HG02884 (cell line): Measurements from ENCODE around the gene C16orf54.
A peak's percentile ranks its signal among the peaks of the same experiment; 100 is the strongest.
"Not testable (repeated sequence)": the region's sequence is repeated elsewhere in the genome, so short reads cannot be mapped to it uniquely, and the experiment has no call there.

Experiments used
- ATAC-seq: cut with Tn5 transposase; IDR thresholded peaks from one replicate; pipeline ENCODE4 v1.9.1; 2021; ENCODE audit warnings: mild to moderate bottlenecking, moderate library complexity; ENCODE audit not compliant: unreplicated experiment

Gene C16orf54, protein sequence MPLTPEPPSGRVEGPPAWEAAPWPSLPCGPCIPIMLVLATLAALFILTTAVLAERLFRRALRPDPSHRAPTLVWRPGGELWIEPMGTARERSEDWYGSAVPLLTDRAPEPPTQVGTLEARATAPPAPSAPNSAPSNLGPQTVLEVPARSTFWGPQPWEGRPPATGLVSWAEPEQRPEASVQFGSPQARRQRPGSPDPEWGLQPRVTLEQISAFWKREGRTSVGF

DNA sequence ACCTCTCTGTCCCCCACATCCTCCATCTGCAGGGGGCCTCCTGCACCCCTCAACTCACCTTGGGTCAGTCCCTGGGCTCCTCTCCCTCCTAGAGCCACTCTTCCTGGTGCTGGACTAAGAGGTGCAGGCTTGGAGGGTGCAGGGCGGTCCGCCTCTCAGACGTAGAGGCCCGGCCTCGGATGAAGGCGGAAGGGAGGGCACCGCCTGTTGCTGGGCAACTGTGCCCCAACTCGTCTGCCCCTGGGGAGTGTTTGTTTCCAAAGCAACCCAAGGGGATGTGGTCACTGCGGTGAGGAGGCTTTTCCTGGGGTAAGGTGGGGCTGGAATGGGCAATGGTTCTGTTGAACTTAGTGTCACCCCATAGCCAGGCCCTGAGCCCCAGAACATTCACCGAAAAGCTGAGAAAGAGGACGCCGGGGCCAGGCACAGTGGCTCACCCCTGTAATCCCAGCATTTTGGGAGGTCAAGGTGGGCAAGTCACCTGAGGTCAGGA is at the start of gene C16orf54:
Gene C16orf54 (minus strand): TSS at position 138 of the 493 bp plus-strand sequence. CDS start 1,039 bp downstream, outside the sequence.
- ATAC-seq = no peak

DNA sequence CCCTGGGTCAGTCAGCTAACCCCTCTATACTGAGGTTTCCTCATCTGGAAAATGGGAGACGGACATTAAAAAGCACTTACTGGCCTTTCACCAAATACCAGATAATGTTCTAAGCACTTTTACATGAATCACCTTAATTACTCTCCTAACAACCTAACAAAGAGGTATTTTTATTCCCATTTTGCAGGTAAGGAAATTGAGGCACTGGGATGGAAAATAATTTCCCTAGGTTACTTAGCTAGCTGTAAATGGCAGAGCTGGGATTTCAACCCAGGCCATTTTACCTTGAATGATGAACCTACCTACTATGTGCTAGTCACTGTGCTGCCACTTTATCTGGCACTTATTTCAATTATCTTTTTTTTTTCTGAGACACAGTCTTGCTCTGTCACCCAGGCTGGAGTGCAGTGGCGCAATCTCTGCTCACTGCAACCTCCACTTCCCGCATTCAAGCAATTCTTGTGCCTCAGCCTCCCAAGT is 48.5 kb upstream of the C16orf54 start:
- no peak for ATAC-seq

GRCh38 chr16:29793153-29793552 is 47.4 kb upstream of the C16orf54 start:
- not testable (repeated sequence) for ATAC-seq

GRCh38 chr16:29791845-29792807 is 46.3 kb upstream of the C16orf54 start:
- no peak for ATAC-seq

DNA sequence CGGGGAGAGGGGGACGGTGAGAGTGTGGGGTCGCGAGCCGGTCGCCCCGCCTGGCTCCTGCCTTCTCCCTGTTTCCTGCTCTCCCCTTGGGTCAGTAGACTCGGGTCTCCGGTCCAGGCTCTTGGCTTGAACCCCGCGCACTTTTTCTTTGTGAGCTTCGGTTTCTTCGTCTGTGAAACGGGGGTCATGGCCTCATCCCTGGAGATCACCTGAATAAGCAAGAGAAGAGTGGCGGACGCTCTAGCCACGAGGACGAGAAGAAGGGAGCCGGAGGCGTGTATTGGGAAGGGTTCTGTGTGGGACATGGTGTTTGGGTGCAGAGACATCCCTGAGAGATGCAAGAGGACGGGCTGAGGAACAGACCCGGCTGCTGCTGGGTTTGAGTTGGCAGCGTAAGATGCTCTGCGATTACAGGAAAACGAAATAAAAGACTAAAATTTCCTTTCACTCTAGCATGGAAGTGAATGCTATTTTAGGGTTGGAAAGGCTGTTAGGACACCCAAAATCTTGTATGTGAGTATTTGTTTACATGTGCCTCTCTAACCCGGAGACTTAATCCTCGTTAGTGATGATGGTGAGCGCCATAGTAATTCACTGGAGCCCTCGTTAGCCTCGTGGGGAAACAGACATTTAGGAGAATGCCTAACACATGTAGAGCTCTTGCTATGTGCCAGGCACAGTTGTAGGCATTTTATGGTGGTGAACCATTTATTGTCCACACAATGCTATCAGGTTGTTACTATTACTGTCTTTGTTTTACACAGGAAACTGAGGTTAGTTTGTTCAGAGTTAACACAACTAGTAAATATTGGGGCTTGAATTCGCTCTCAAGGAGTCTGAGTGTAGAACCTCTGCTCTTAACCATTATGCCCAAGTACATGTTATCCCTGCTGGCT is 45.4 kb upstream of the C16orf54 start:
- peak; percentile 30 for ATAC-seq

- ATAC-seq = peak; percentile 91
Measured at GRCh38 chr16:29790183-29790948, 44.6 kb upstream of the C16orf54 start, which contains the start of gene KIF22. KIF22 (plus strand) TSS chr16:29790751; CDS start chr16:29790760, 9 bp downstream.

DNA sequence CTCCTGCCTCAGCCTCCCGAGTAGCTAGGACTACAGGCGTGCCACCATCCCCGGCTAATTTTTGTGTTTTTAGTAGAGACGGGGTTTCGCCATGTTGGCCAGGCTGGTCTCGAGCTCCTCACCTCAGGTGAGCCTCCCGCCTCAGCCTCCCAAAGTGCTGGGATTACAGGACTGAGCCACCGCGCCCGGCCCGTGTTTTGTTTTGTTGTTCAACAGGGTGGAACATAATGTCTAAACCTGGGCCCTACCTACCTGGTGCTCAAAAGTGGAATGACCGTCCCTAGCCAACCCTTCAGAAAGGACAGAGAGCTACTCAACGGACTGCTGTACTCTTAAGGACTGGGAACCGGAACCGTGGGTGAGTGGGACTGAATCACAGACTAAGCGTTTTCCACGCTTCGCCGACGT is 44.0 kb upstream of the C16orf54 start:
- no peak for ATAC-seq

DNA sequence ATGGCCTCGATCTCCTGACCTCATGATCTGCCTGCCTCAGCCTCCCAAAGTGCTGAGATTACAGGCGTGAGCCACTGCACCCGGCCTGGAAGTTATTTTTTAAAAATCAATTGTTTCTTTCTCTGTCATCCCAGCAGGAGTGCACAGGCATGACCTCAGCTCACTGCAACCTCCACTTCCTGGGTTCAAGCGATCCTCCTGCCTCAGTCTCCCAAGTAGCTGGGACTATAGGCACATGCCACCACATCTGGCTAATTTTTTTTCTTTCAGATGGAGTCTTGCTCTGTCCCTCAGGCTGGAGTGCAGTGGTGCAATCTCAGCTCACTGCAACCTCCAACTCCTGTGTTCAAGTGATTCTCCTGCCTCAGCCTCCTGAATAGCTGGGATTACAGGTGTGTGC is 41.4 kb upstream of the C16orf54 start:
- ATAC-seq = not testable (repeated sequence)

- no peak for ATAC-seq
Measured at GRCh38 chr16:29784901-29785500, 39.2 kb upstream of the C16orf54 start.

- ATAC-seq = no peak
Measured at GRCh38 chr16:29784157-29784556, 38.4 kb upstream of the C16orf54 start.

GRCh38 chr16:29783094-29783953 is 37.5 kb upstream of the C16orf54 start:
- not testable (repeated sequence) for ATAC-seq

- no peak for ATAC-seq
Measured at GRCh38 chr16:29779474-29779873, 33.7 kb upstream of the C16orf54 start.

GRCh38 chr16:29777576-29778350 is 32.0 kb upstream of the C16orf54 start, which contains the start of gene ZG16:
ZG16 (plus strand) TSS chr16:29778256; CDS start chr16:29779267, 1,011 bp downstream.
- no peak for ATAC-seq

DNA sequence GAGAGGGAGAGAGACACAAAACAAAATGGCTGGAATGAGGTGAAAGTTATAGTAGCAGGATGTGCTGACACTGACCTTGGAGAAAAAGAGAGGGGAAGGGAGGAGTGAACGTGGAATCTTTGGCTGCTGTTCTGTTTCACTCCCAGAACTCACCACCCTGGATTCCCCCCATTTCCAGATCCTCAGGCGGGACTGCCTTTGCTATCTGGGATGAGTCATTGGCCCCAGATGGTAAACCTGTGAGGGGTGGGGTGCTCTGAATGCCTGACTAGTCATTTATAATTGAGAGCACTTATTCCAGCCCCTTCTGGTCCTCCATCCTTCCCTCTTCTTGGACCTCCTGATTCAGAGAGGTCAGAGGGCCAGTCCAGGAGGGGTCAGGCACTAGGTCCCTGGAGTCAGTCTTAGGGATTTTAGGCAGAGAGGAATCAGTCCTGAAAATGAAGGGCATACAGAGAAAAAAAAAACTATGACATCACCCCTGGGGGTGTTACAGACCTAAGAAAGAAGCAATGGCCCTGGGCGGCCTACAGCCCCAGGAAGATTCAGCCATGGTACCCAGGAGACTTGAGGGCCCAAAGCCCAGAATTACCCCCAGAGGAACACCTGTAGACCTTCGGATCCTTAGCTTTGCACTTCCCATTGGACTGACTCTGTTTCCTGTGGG is 30.1 kb upstream of the C16orf54 start:
- no peak for ATAC-seq

DNA sequence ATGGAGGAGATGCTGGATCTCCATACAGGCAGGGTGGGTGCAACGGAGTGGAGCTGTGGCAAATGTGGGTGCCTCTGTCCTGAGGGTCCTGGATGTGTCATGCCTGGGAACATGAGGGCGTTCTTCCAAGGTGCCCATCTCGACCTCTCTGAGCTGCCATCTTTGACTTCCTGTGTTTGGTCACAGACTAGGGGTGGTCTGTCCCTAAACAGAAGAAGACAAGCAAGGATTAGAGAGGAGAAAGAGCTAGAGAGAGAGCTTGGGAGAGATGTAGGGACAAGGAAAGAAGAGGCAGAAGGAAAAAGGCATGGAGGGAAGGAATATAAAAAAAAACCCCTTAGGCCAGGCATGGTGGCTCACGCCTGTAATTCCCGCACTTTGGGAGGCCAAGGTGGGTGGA is 28.9 kb upstream of the C16orf54 start:
- no peak for ATAC-seq

- not testable (repeated sequence) for ATAC-seq
Measured at GRCh38 chr16:29772330-29772729, 26.5 kb upstream of the C16orf54 start.
